ENCODE measurements around the gene BIVM. TPM values are rescaled to one million over a fixed set of nuclear protein-coding genes. Genes with fewer than 3 reads are reported as not detected.
"Not testable (repeated sequence)": the region's sequence is repeated elsewhere in the genome, so short reads cannot be mapped to it uniquely, and the experiment has no call there.

The BIVM gene
- total RNA-seq, 2 donors from 2014 or later = 26.8 to 33.2 TPM

GRCh38 chr13:102776271-102776670, 22.6 kb upstream of the BIVM start:
- peaks cover 7 to 8% of the 10 kb centered on the region in 2 donors for H3K4me1 ChIP-seq (ENCODE audit: control insufficient read depth in 1 of 2, low read depth in 2 of 2)
- no peak for TF ChIP-seq CTCF (IDR thresholded peaks at IDR 0.05)
- no peaks in the 10 kb centered on the region for H3K27me3 ChIP-seq (replicated peaks; ENCODE audit: insufficient read depth)
- DNase-seq (ENCODE audit: low spot score) = no peak
- no peaks in the 10 kb centered on the region for H3K9me3 ChIP-seq
- H3K36me3 ChIP-seq = no peaks in the 10 kb centered on the region
- H3K27ac ChIP-seq = no peak overlapping the region
- H3K4me3 ChIP-seq = no peak overlapping the region
- no peak for ATAC-seq (ENCODE audit: insufficient number of reproducible peaks, low FRiP score, low read depth)

GRCh38 chr13:102777736-102778135, 21.2 kb upstream of the BIVM start:
- TF ChIP-seq CTCF (IDR thresholded peaks at IDR 0.05) = no peak
- ATAC-seq (ENCODE audit: insufficient number of reproducible peaks, low FRiP score, low read depth) = no peak
- no peak for DNase-seq (ENCODE audit: low spot score)

GRCh38 chr13:102779436-102780159, 19.3 kb upstream of the BIVM start:
- TF ChIP-seq CTCF (IDR thresholded peaks at IDR 0.05) = no peak
- Histone ChIP-seq H3K4me3 (no peak overlapping the region), H3K36me3 (peaks cover 2% of the 10 kb centered on the region), H3K27ac (no peak overlapping the region), H3K4me1 (ENCODE audit: control insufficient read depth in 1 of 2, low read depth in 2 of 2) (no peaks in the 10 kb centered on the region), H3K27me3 (replicated peaks; ENCODE audit: insufficient read depth) (no peaks in the 10 kb centered on the region), H3K9me3 (no peaks in the 10 kb centered on the region)
- DNase-seq (ENCODE audit: low spot score) (no peak), ATAC-seq (ENCODE audit: insufficient number of reproducible peaks, low FRiP score, low read depth) (no peak)

More at GRCh38 chr13:102777736-102778135, 21.2 kb upstream of the BIVM start:
- Histone ChIP-seq H3K9me3 (no peaks in the 10 kb centered on the region), H3K27me3 (replicated peaks; ENCODE audit: insufficient read depth) (no peaks in the 10 kb centered on the region), H3K27ac (no peak overlapping the region), H3K4me3 (no peak overlapping the region), H3K4me1 (ENCODE audit: control insufficient read depth in 1 of 2, low read depth in 2 of 2) (peaks cover under 1 to 3% of the 10 kb centered on the region in 2 donors), H3K36me3 (no peaks in the 10 kb centered on the region)

GRCh38 chr13:102780656-102781055, 18.3 kb upstream of the BIVM start:
- H3K36me3 ChIP-seq; H3K4me3 ChIP-seq; H3K9me3 ChIP-seq; H3K27ac ChIP-seq; ATAC-seq (ENCODE audit: insufficient number of reproducible peaks, low FRiP score, low read depth); DNase-seq (ENCODE audit: low spot score); H3K4me1 ChIP-seq (ENCODE audit: control insufficient read depth in 1 of 2, low read depth in 2 of 2); H3K27me3 ChIP-seq (replicated peaks; ENCODE audit: insufficient read depth): not testable (repeated sequence)

- no peak for TF ChIP-seq CTCF (IDR thresholded peaks at IDR 0.05)
- Histone ChIP-seq H3K27ac (no peak overlapping the region), H3K4me1 (ENCODE audit: control insufficient read depth in 1 of 2, low read depth in 2 of 2) (no peaks in the 10 kb centered on the region), H3K27me3 (replicated peaks; ENCODE audit: insufficient read depth) (no peaks in the 10 kb centered on the region), H3K4me3 (no peak overlapping the region), H3K9me3 (no peaks in the 10 kb centered on the region), H3K36me3 (peaks cover 3% of the 10 kb centered on the region)
- no peak for DNase-seq (ENCODE audit: low spot score)
- ATAC-seq (ENCODE audit: insufficient number of reproducible peaks, low FRiP score, low read depth) = no peak
Observed at GRCh38 chr13:102781591-102781990, 17.3 kb upstream of the BIVM start.

GRCh38 chr13:102784483-102784882, 14.4 kb upstream of the BIVM start:
- no peak for ATAC-seq (ENCODE audit: insufficient number of reproducible peaks, low FRiP score, low read depth)

More at GRCh38 chr13:102784483-102784882, 14.4 kb upstream of the BIVM start:
- DNase-seq (ENCODE audit: low spot score) = no peak
- H3K27me3 ChIP-seq (replicated peaks; ENCODE audit: insufficient read depth) = no peaks in the 10 kb centered on the region
- H3K27ac ChIP-seq = no peak overlapping the region
- H3K4me3 ChIP-seq = no peak overlapping the region
- peaks cover 3% of the 10 kb centered on the region for H3K36me3 ChIP-seq
- no peaks in the 10 kb centered on the region for H3K9me3 ChIP-seq
- no peaks in the 10 kb centered on the region for H3K4me1 ChIP-seq (ENCODE audit: control insufficient read depth in 1 of 2, low read depth in 2 of 2)
- TF ChIP-seq CTCF (IDR thresholded peaks at IDR 0.05) = no peak
